ENCODE results near the gene TMEM91. TPM values are rescaled to one million over a fixed set of nuclear protein-coding genes. Genes with fewer than 3 reads are reported as not detected.
A peak's percentile ranks its signal among the peaks of the same experiment; 100 is the strongest.

Gene TMEM91
- total RNA-seq, 1 donor from 2014 or later: 8.1 TPM

GRCh38 chr19:41330481-41330880, 45.9 kb upstream of the TMEM91 start:
- H3K9me3 Mint-ChIP-seq: no peaks in the 10 kb centered on the region
- H3K27me3 Mint-ChIP-seq: peaks cover 27% of the 10 kb centered on the region
- TF ChIP-seq CTCF (conservative IDR thresholded peaks at IDR 0.05): no peak
- peaks cover 24% of the 10 kb centered on the region for H3K4me1 Mint-ChIP-seq (ENCODE audit: unreplicated experiment)
- DNase-seq (ENCODE audit: extremely low spot score, unreplicated experiment): no peak
- no peak overlapping the region for H3K27ac Mint-ChIP-seq
- no peaks in the 10 kb centered on the region for H3K36me3 Mint-ChIP-seq
- H3K4me3 Mint-ChIP-seq: no peak overlapping the region

GRCh38 chr19:41330946-41331678, 45.2 kb upstream of the TMEM91 start:
- Mint-ChIP-seq H3K4me1 (ENCODE audit: unreplicated experiment) (peaks cover 21% of the 10 kb centered on the region), H3K9me3 (no peaks in the 10 kb centered on the region), H3K27ac (peak overlapping the region; percentile 1)

GRCh38 chr19:41332000-41332399, 44.3 kb upstream of the TMEM91 start:
- Mint-ChIP-seq H3K36me3 (no peaks in the 10 kb centered on the region), H3K4me1 (ENCODE audit: unreplicated experiment) (peaks cover 14% of the 10 kb centered on the region), H3K9me3 (no peaks in the 10 kb centered on the region), H3K4me3 (no peak overlapping the region), H3K27ac (no peak overlapping the region), H3K27me3 (peaks cover 17% of the 10 kb centered on the region)
- DNase-seq (ENCODE audit: extremely low spot score, unreplicated experiment): no peak
- no peak for TF ChIP-seq CTCF (conservative IDR thresholded peaks at IDR 0.05)

More at GRCh38 chr19:41330946-41331678, 45.2 kb upstream of the TMEM91 start:
- peaks cover 26% of the 10 kb centered on the region for H3K27me3 Mint-ChIP-seq
- TF ChIP-seq CTCF (conservative IDR thresholded peaks at IDR 0.05): no peak
- H3K36me3 Mint-ChIP-seq: no peaks in the 10 kb centered on the region
- no peak for DNase-seq (ENCODE audit: extremely low spot score, unreplicated experiment)
- H3K4me3 Mint-ChIP-seq: no peak overlapping the region

- no peak for TF ChIP-seq CTCF (conservative IDR thresholded peaks at IDR 0.05)
- no peaks in the 10 kb centered on the region for H3K36me3 Mint-ChIP-seq
- no peak overlapping the region for H3K27ac Mint-ChIP-seq
- DNase-seq (ENCODE audit: extremely low spot score, unreplicated experiment): no peak
- peaks cover 15% of the 10 kb centered on the region for H3K27me3 Mint-ChIP-seq
- peaks cover 12% of the 10 kb centered on the region for H3K4me1 Mint-ChIP-seq (ENCODE audit: unreplicated experiment)
- no peak overlapping the region for H3K4me3 Mint-ChIP-seq
- no peaks in the 10 kb centered on the region for H3K9me3 Mint-ChIP-seq
These were observed 43.9 kb upstream of the TMEM91 start for GRCh38 chr19:41332468-41332867.

- Mint-ChIP-seq H3K4me1 (ENCODE audit: unreplicated experiment) (no peaks in the 10 kb centered on the region), H3K27me3 (peaks cover 7% of the 10 kb centered on the region), H3K9me3 (no peaks in the 10 kb centered on the region), H3K27ac (no peak overlapping the region), H3K36me3 (no peaks in the 10 kb centered on the region), H3K4me3 (no peak overlapping the region)
- TF ChIP-seq CTCF (conservative IDR thresholded peaks at IDR 0.05): no peak
- no peak for DNase-seq (ENCODE audit: extremely low spot score, unreplicated experiment)
These were observed 41.5 kb upstream of the TMEM91 start for GRCh38 chr19:41334793-41335192.
